Type B pancreatic cell (in vitro differentiated cells): Measurements from ENCODE around the gene SLC25A26. TPM values are rescaled to one million over a fixed set of nuclear protein-coding genes. Genes with fewer than 3 reads are reported as not detected.

ENCODE experiments used
- DNase-seq: peaks from one replicate; pipeline ENCODE4 v3.0.0; 2021; ENCODE audit warnings: mixed read lengths; ENCODE audit not compliant: unreplicated experiment; ENCODE audit errors: extremely low spot score
- H3K27ac Mint-ChIP-seq: 2 replicates; pipeline ENCODE4 v1.8.0; 2021; ENCODE audit warnings: mild to moderate bottlenecking, mixed read lengths
- H3K27me3 Mint-ChIP-seq: 2 replicates; pipeline ENCODE4 v1.8.0; 2021; ENCODE audit warnings: mixed read lengths
- H3K36me3 Mint-ChIP-seq: 2 replicates; pipeline ENCODE4 v1.8.0; 2021; ENCODE audit warnings: mixed read lengths
- H3K4me1 Mint-ChIP-seq: one replicate; pipeline ENCODE4 v1.8.0; 2021; ENCODE audit warnings: mixed read lengths; ENCODE audit not compliant: unreplicated experiment
- H3K4me3 Mint-ChIP-seq: 2 replicates; pipeline ENCODE4 v1.8.0; 2021; ENCODE audit warnings: mild to moderate bottlenecking, mixed read lengths
- H3K9me3 Mint-ChIP-seq: 2 replicates; pipeline ENCODE4 v1.8.0; 2021; ENCODE audit warnings: mixed read lengths
- CTCF ChIP-seq: fragments of 200-600 bp; sonication (generic); conservative IDR thresholded peaks from 2 replicates; pipeline ENCODE4 v1.5.0; 2021; ENCODE audit warnings: antibody characterized with exemption, mild to moderate bottlenecking
- total RNA-seq: library from RNA; stranded (reverse); gene quantifications from 2 replicates; pipeline ENCODE4 v1.2.1, GENCODE V29; 2021; ENCODE audit warnings: low replicate concordance

The SLC25A26 gene
- total RNA-seq, 1 donor from 2014 or later: 13.4 TPM

GRCh38 chr3:66413151-66413751, 192.4 kb downstream of the SLC25A26 start:
- no peak overlapping the region for H3K27ac Mint-ChIP-seq
- H3K27me3 Mint-ChIP-seq: no peaks in the 10 kb centered on the region
- H3K4me3 Mint-ChIP-seq: no peak overlapping the region
- TF ChIP-seq CTCF: no peak
- peaks cover 21% of the 10 kb centered on the region for H3K36me3 Mint-ChIP-seq
- no peak for DNase-seq
- peaks cover 12% of the 10 kb centered on the region for H3K4me1 Mint-ChIP-seq
- H3K9me3 Mint-ChIP-seq: no peaks in the 10 kb centered on the region

- H3K4me3 Mint-ChIP-seq: no peak overlapping the region
- H3K36me3 Mint-ChIP-seq: peaks cover 23% of the 10 kb centered on the region
- TF ChIP-seq CTCF: no peak
- peaks cover 2% of the 10 kb centered on the region for H3K9me3 Mint-ChIP-seq
- peaks cover 12% of the 10 kb centered on the region for H3K4me1 Mint-ChIP-seq
- no peak overlapping the region for H3K27ac Mint-ChIP-seq
- no peaks in the 10 kb centered on the region for H3K27me3 Mint-ChIP-seq
- DNase-seq: no peak
Measured at GRCh38 chr3:66414846-66415245, 194.0 kb downstream of the SLC25A26 start.

- Mint-ChIP-seq H3K9me3 (peaks cover 12% of the 10 kb centered on the region), H3K4me1 (peaks cover 12% of the 10 kb centered on the region), H3K27me3 (no peaks in the 10 kb centered on the region), H3K36me3 (peaks cover 34% of the 10 kb centered on the region), H3K27ac (no peak overlapping the region), H3K4me3 (no peak overlapping the region)
- TF ChIP-seq CTCF: no peak
- no peak for DNase-seq
Measured at GRCh38 chr3:66415867-66416428, 195.1 kb downstream of the SLC25A26 start.

GRCh38 chr3:66416556-66417304, 195.9 kb downstream of the SLC25A26 start:
- no peak for TF ChIP-seq CTCF
- H3K4me3 Mint-ChIP-seq: no peak overlapping the region
- H3K27ac Mint-ChIP-seq: no peak overlapping the region
- H3K9me3 Mint-ChIP-seq: peaks cover 12% of the 10 kb centered on the region
- H3K27me3 Mint-ChIP-seq: no peaks in the 10 kb centered on the region
- DNase-seq: no peak
- H3K36me3 Mint-ChIP-seq: peaks cover 30% of the 10 kb centered on the region
- H3K4me1 Mint-ChIP-seq: peaks cover 12% of the 10 kb centered on the region

- Mint-ChIP-seq H3K9me3 (peaks cover 12% of the 10 kb centered on the region), H3K27ac (no peak overlapping the region), H3K4me3 (no peak overlapping the region)
Measured at GRCh38 chr3:66418475-66418931, 197.7 kb downstream of the SLC25A26 start.

More at GRCh38 chr3:66418475-66418931, 197.7 kb downstream of the SLC25A26 start:
- no peak for TF ChIP-seq CTCF
- H3K36me3 Mint-ChIP-seq: peaks cover 35% of the 10 kb centered on the region
- H3K4me1 Mint-ChIP-seq: peaks cover 12% of the 10 kb centered on the region
- no peaks in the 10 kb centered on the region for H3K27me3 Mint-ChIP-seq
- no peak for DNase-seq
